Testis (tissue), 3 donors: ENCODE measurements around the gene FAM53A. TPM values are rescaled to one million over a fixed set of nuclear protein-coding genes. Genes with fewer than 3 reads are reported as not detected.

Experiments
- DNase-seq: peaks from one replicate; pipeline ENCODE4 v3.0.0-alpha.2; 2019
- H3K27ac ChIP-seq, 2 donors: fragments of 200-600 bp; sonication (generic); one replicate each; pipeline ENCODE4 v1.5.1; 2019
- H3K27me3 ChIP-seq: fragments of 200-600 bp; sonication (generic); one replicate; pipeline ENCODE4 v1.5.1; 2019
- H3K36me3 ChIP-seq: fragments of 200-600 bp; sonication (generic); one replicate; pipeline ENCODE4 v1.5.1; 2017; ENCODE audit warnings: low read depth; ENCODE audit errors: missing control alignments
- H3K4me1 ChIP-seq: fragments of 200-600 bp; sonication (generic); one replicate; pipeline ENCODE4 v1.5.1; 2019
- H3K4me3 ChIP-seq, 2 donors: fragments of 200-600 bp; sonication (generic); one replicate each; pipeline ENCODE4 v1.5.1; 2017 to 2019
- H3K9me3 ChIP-seq: fragments of 200-600 bp; sonication (generic); one replicate; pipeline ENCODE4 v1.5.1; 2017
- POLR2A ChIP-seq: fragments of 450-650 bp; IDR thresholded peaks from one replicate; pipeline ENCODE4 v1.6.1; 2017; ENCODE audit warnings: antibody characterized with exemption, mild to moderate bottlenecking, moderate library complexity
- WGBS, 2 donors: methylation state at CpG; one replicate each; pipeline ENCODE4 v1.1.5; 2018; 5-methylcytosine and 5-hydroxymethylcytosine counted together
- intact Hi-C: fragments of 100-400 bp; cut with DNase I; formaldehyde crosslinking; loops from one replicate; pipeline ENCODE4 v1.15.1; 2023; ENCODE audit warnings: low total_unique reads
- polyA plus RNA-seq: library from polyadenylated mRNA; stranded (reverse); fragments of 350-450 nt; fragmentation: Illumina TruSeq; extraction: RNeasy Lipid Tissue Mini Kit (QIAGEN cat#74804); gene quantifications from one replicate; pipeline ENCODE4 v1.2.3, GENCODE V29; 2014; ENCODE audit warnings: low read depth, low replicate concordance; ENCODE audit not compliant: insufficient read depth
- total RNA-seq, 2 donors: library from RNA; depleted of rRNA; stranded (reverse); fragments of >200 nt; gene quantifications; one replicate each; pipeline ENCODE4 v1.2.3, GENCODE V29; 2016
- TF ChIP-seq, protein P1 (sequence below), 3 experiments: fragments of 450-650 bp in 2 of 3; fragments of 200-600 bp in 1 of 3; sonication (generic) in 1 of 3; IDR thresholded peaks; one replicate each; pipeline ENCODE4 v1.5.1; 2016 to 2019; ENCODE audit warnings: antibody characterized with exemption in 3 of 3, mild to moderate bottlenecking in 2 of 3, moderate library complexity in 1 of 3

FAM53A gene
- total and polyA plus RNA-seq, 3 donors from 2014 or later: 24.2 to 60.8 (median 41.3) TPM

DNA sequence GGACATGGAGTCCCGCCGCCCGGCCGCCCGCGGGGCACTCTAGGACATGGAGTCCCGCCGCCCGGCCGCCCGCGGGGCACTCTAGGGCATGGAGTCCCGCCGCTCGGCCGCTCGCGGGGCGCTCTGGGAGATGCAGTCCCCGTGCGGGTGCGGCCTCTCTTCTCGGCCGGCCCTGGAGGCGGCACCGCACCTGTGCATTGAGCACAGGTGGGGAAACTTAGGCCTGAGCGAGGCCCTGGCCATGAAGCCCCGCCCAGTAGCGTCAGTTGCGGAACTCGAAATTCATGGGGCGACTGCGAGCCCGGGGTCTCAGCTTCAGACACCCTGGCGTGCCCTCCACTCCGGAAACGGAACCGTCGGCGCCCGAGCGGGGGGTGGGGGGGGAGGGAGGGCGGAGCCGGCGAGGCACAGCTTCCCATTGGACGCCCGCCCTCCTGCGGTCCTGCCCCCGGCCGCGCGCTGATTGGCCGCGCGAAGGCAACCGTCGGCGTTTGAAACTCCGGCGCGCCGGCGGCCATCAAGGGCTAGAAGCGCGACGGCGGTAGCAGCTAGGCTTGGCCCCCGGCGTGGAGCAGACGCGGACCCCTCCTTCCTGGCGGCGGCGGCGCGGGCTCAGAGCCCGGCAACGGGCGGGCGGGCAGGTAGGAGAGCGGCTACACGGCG, 37.0 kb upstream of the FAM53A start, which contains the start of the genes TACC3 and TMEM129:
Gene TACC3, plus strand, starts transcription at position 519 of the 663 bp plus-strand sequence. CDS start 1,901 bp downstream, outside the sequence.
Gene TMEM129, minus strand, starts transcription at position 321 of the 663 bp plus-strand sequence. CDS start 486 bp downstream, outside the sequence.
- intact Hi-C loops: no loop called here

DNA sequence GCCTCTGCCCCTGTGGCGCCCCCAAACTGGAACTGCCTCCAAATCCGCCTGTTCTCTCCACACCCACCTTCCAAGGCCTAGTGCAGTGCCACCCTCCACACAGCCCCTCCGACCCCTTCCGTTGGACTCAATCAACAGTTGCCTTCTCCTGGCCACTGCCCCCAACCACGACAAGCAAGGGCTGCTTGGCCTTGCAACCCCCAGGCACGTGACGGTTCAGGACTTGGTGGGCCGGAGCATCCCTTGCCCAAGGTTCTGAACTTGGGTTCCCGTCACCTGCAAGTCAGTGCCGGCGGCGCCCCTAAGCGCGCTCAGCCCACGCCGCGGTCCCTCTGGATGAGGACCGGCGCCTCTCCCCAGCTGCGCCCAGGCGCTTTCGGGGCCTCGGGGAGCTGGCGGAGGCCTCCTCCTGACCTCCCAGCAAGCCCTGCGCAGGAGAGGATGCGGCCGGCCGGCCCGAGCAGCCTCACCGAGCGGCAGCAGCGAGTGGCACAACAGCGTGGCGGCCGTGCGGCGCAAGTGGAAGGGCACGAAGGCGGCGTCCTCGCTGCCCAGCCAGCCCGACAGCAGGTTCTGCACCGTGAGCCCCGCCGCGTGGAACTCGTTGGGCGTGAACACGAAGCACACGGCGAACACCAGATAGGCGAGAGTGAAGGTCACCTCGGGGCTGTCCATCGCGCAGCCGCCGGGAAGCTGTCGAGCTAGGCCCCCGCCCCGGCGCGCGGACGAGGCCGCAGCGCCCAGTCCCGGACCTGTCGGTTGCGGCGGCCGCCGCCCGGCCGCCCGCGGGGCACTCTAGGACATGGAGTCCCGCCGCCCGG, 36.3 kb upstream of the FAM53A start:
- 1% methylated on average over 27 to 66 of the region's 79 CpGs for WGBS, 2 donors
- TF ChIP-seq POLR2A: no peak
- TF ChIP-seq, protein P1, sequence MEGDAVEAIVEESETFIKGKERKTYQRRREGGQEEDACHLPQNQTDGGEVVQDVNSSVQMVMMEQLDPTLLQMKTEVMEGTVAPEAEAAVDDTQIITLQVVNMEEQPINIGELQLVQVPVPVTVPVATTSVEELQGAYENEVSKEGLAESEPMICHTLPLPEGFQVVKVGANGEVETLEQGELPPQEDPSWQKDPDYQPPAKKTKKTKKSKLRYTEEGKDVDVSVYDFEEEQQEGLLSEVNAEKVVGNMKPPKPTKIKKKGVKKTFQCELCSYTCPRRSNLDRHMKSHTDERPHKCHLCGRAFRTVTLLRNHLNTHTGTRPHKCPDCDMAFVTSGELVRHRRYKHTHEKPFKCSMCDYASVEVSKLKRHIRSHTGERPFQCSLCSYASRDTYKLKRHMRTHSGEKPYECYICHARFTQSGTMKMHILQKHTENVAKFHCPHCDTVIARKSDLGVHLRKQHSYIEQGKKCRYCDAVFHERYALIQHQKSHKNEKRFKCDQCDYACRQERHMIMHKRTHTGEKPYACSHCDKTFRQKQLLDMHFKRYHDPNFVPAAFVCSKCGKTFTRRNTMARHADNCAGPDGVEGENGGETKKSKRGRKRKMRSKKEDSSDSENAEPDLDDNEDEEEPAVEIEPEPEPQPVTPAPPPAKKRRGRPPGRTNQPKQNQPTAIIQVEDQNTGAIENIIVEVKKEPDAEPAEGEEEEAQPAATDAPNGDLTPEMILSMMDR (IDR thresholded peaks at IDR 0.05): no peak
- H3K27me3 ChIP-seq: no peaks in the 10 kb centered on the region
- peak overlapping the region; percentile 4 to 89 for H3K27ac ChIP-seq
- peaks cover 16% of the 10 kb centered on the region for H3K4me1 ChIP-seq
- H3K9me3 ChIP-seq: no peaks in the 10 kb centered on the region
- peak overlapping the region; percentile 67 to 71 for H3K4me3 ChIP-seq
- peak; percentile 61 for DNase-seq
- no peaks in the 10 kb centered on the region for H3K36me3 ChIP-seq
- intact Hi-C loops: no loop called here

More for the DNA sequence above, 37.0 kb upstream of the FAM53A start, which contains the start of the genes TACC3 and TMEM129:
- WGBS, 2 donors: 1% methylated on average over 52 of the region's 83 CpGs; no CpG with 5 or more reads in 1 of the 2 donors
- DNase-seq: peak; percentile 96
- peaks cover 16% of the 10 kb centered on the region for H3K4me1 ChIP-seq
- no peaks in the 10 kb centered on the region for H3K36me3 ChIP-seq
- peak within 1 kb of the TSS; percentile 67 to 71 for H3K4me3 ChIP-seq
- no peaks in the 10 kb centered on the region for H3K9me3 ChIP-seq
- H3K27me3 ChIP-seq: no peaks in the 10 kb centered on the region
- TF ChIP-seq, protein P1 (IDR thresholded peaks at IDR 0.05): no peak
- TF ChIP-seq POLR2A: no peak
- H3K27ac ChIP-seq: peak within 1 kb of the TSS; percentile 4 to 89

DNA sequence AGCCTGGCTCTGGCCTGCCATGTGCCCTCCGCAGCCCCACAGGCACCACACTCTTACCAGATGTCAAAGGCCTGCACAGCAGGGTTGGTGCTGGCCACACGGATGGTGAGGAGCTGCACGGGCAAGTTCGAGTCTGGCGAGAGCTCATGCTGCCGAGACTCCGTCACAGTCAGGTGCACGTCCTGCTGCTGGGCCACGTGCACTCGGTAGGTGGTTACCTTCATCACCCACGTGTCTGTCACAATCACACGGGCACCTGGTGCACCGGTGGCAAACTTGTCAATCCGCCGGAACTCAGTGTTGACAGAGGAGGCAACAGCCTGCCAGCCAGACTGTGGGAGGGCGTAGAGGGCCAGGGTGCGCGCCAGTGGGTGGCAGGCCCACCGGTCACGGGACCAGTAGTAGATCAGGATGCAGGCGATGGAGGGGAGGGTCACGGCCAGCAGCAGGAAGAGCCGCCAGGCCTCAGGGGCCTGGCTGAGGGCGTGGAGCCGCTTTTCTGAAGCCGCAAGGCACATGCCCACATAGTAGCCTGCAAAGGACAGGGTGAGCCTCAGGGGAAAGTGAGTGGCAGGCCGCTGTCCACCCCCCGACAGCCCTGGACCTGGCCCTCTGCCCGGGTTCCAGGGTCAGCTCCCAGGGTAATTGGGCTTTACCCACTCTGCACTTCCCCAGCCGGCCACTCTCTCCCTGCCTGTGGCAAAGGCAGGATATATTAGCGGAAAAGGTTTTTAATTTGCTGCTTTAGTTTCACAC, 34.2 kb upstream of the FAM53A start:
- intact Hi-C loops: no loop called here
- peaks cover 27% of the 10 kb centered on the region for H3K4me1 ChIP-seq
- H3K27ac ChIP-seq: no peak overlapping the region

More for the DNA sequence above, 34.2 kb upstream of the FAM53A start:
- no peak for DNase-seq
- Histone ChIP-seq H3K36me3 (no peaks in the 10 kb centered on the region), H3K27me3 (no peaks in the 10 kb centered on the region), H3K9me3 (no peaks in the 10 kb centered on the region), H3K4me3 (no peak overlapping the region)
- 81 to 87% methylated on average over 21 to 27 of the region's 31 CpGs for WGBS, 2 donors
- TF ChIP-seq POLR2A: no peak
- TF ChIP-seq, protein P1 (IDR thresholded peaks at IDR 0.05): no peak
